Heart left ventricle (tissue), 16 donors: ENCODE data around the gene ARHGAP26. TPM values are rescaled to one million over a fixed set of nuclear protein-coding genes. Genes with fewer than 3 reads are reported as not detected.

Experiments used
- ATAC-seq, 4 donors: fragments of 200-7000 bp; cut with Tn5 transposase; one replicate each; pipeline ENCODE4 v1.9.1; 2020 to 2022; ENCODE audit warnings: moderate library complexity in 4 of 4, mild to moderate bottlenecking in 3 of 4, moderate number of reproducible peaks in 1 of 4
- DNase-seq, 5 donors: peaks; one replicate each; pipeline ENCODE4 v3.0.0-alpha.2; 2020
- H3K27ac ChIP-seq, 12 donors: fragments of 200-600 bp; sonication (generic) in 4 of 12; one replicate each; pipeline versions ENCODE4 v1.5.0 to v1.8.0; 2016 to 2022; ENCODE audit warnings: mild to moderate bottlenecking in 2 of 12
- H3K27me3 ChIP-seq, 9 donors: fragments of 200-600 bp; sonication (generic) in 2 of 9; one replicate each; pipeline versions ENCODE4 v1.5.1 to v1.8.0; 2016 to 2022; ENCODE audit warnings: mild to moderate bottlenecking in 3 of 9
- H3K36me3 ChIP-seq, 9 donors: fragments of 200-600 bp; sonication (generic) in 2 of 9; one replicate each; pipeline versions ENCODE4 v1.5.0 to v1.8.0; 2018 to 2022; ENCODE audit warnings: mild to moderate bottlenecking in 2 of 9
- H3K4me1 ChIP-seq, 12 donors: fragments of 200-600 bp; sonication (generic) in 4 of 12; one replicate each; pipeline versions ENCODE4 v1.5.0 to v1.8.0; 2016 to 2022; ENCODE audit warnings: mild to moderate bottlenecking in 3 of 12
- H3K4me3 ChIP-seq, 12 donors: fragments of 200-600 bp; sonication (generic) in 4 of 12; one replicate each; pipeline versions ENCODE4 v1.5.0 to v1.8.0; 2017 to 2022; ENCODE audit warnings: mild to moderate bottlenecking in 9 of 12, moderate library complexity in 4 of 12
- H3K9me3 ChIP-seq, 12 donors: fragments of 200-600 bp; sonication (generic) in 4 of 12; one replicate each; pipeline versions ENCODE4 v1.5.0 to v1.8.0; 2016 to 2022; ENCODE audit warnings: mild to moderate bottlenecking in 1 of 12
- POLR2A ChIP-seq, 2 donors: fragments of 450-650 bp; IDR thresholded peaks; one replicate each; pipeline ENCODE4 v1.6.1; 2017; ENCODE audit warnings: antibody characterized with exemption in 2 of 2, mild to moderate bottlenecking in 2 of 2, moderate library complexity in 2 of 2
- WGBS, 4 donors: extraction: QIAGEN DNeasy Blood & Tissue Kit in 2 of 4; methylation state at CpG; one replicate each; pipeline versions ENCODE4 v1.1.5 to v1.1.7; 2013 to 2018; 5-methylcytosine and 5-hydroxymethylcytosine counted together
- intact Hi-C, 10 donors: fragments of 100-400 bp; cut with DNase I; formaldehyde crosslinking; loops; one replicate each; pipeline versions ENCODE4 v1.11.1 to v1.14.2; 2022
- polyA plus RNA-seq, 2 donors: library from polyadenylated mRNA; stranded (reverse); fragments of 200-250 nt; gene quantifications; one replicate each; pipeline ENCODE4 v1.2.3, GENCODE V29; 2013
- total RNA-seq, 9 donors: library from RNA; depleted of rRNA in 2 of 9; stranded (reverse); fragments of >200 nt in 2 of 9; fragmentation: NEBNext Ultra II Directional in 3 of 9; extraction: Animal tissue kit (Norgen Biotek cat#: 25700) in 3 of 9; gene quantifications; one replicate each; pipeline versions ENCODE4 v1.1.0 to v1.2.4, GENCODE V29; 2016 to 2023
- TF ChIP-seq, protein P1 (sequence below), 12 donors: fragments of 200-600 bp; sonication (generic) in 4 of 12; IDR thresholded peaks; one replicate each; pipeline versions ENCODE4 v1.5.0 to v1.8.0; 2018 to 2022; ENCODE audit warnings: antibody characterized with exemption in 12 of 12, mild to moderate bottlenecking in 5 of 12
- donor health status: ischemic (EF 13 %, LVEDD 7.1; RV severe dilation, severe dysfunction).
- donor health status: healthy with polysubstance abuse.
- donor health status: DM: no; HTN: yes; CAD: no.
- donor health status: DM: no; HTN: no; CAD: no.
- donor health status: ischemic (EF 25% LVEDD 6.9; RV normal size, moderate dysfunction).
- donor health status: ischemic (EF 25% LVEDD 5.7; RV mildly dilated, moderate dysfunction).
- donor health status: healthy.
- donor health status: DM: yes; HTN: yes; CAD: no.
- donor health status: ischemic (EF 35%, LVEDD 5.7; RV mildly dilated, moderate dysfunction).
- donor health status: nonischemic (EF 11% LVEDD 7.7; RV severe dilation, severe dysfunction).
- donor health status: DM: yes; HTN: yes; CAD: no.
- donor health status: PGD.
- donor health status: ischemic (EF 29% LVEDD 5.4; RV normal size, mild dysfunction).
- donor health status: nonischemic (EF 23%, LVEDD 6.1; RV moderate dilation, normal function).

ARHGAP26 gene
- total and polyA plus RNA-seq, 11 donors: 11.9 to 52.1 (median 33.7) TPM

- Histone ChIP-seq H3K4me3 (no peak overlapping the region), H3K4me1 (peaks cover 18 to 93% (median 71%) of the 10 kb centered on the region in 12 donors), H3K9me3 (no peaks in the 10 kb centered on the region), H3K36me3 (no peaks in the 10 kb centered on the region), H3K27me3 (no peaks in the 10 kb centered on the region), H3K27ac (peak overlapping the region in 11 of 12 donors; percentile 45 to 84 (median 67))
- 5 to 8% (median 6%) methylated on average over 4 of the region's 4 CpGs for WGBS, 4 donors
- DNase-seq: peak in 4 of 5 donors; percentile 50 to 62 (median 55)
- TF ChIP-seq POLR2A (IDR thresholded peaks at IDR 0.05): no peak
- TF ChIP-seq, protein P1, sequence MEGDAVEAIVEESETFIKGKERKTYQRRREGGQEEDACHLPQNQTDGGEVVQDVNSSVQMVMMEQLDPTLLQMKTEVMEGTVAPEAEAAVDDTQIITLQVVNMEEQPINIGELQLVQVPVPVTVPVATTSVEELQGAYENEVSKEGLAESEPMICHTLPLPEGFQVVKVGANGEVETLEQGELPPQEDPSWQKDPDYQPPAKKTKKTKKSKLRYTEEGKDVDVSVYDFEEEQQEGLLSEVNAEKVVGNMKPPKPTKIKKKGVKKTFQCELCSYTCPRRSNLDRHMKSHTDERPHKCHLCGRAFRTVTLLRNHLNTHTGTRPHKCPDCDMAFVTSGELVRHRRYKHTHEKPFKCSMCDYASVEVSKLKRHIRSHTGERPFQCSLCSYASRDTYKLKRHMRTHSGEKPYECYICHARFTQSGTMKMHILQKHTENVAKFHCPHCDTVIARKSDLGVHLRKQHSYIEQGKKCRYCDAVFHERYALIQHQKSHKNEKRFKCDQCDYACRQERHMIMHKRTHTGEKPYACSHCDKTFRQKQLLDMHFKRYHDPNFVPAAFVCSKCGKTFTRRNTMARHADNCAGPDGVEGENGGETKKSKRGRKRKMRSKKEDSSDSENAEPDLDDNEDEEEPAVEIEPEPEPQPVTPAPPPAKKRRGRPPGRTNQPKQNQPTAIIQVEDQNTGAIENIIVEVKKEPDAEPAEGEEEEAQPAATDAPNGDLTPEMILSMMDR (IDR thresholded peaks at IDR 0.05): no peak
- intact Hi-C loops: no loop called here
- peak; percentile 39 to 54 (median 46) for ATAC-seq
These were observed 75.3 kb downstream of the ARHGAP26 start for GRCh38 chr5:142845402-142845921.

DNA sequence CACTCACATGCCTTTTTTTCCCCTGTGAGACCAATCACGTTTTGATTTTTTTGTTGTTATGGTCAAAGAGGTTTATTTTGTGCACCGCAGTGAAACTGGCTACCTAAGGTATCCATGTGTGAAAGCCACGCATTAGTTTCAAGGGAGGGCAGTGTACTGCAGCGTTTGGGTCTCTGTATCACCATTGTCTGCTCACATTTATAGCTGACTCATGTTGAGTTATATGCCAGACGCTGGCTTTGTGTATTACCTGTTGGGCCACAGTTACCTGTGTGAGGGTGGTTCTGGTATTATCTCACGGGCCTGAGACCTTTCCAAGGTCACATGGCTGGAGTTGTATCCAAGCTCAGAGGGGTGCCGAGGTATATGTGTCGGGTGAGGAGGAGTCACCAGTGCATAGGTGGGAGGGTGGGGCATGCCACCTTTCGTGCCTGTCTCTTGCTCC lies 75.8 kb downstream of the ARHGAP26 start:
- Histone ChIP-seq H3K27me3 (no peaks in the 10 kb centered on the region), H3K9me3 (no peaks in the 10 kb centered on the region), H3K4me3 (no peak overlapping the region), H3K36me3 (no peaks in the 10 kb centered on the region), H3K27ac (peak overlapping the region in 11 of 12 donors; percentile 45 to 84 (median 67)), H3K4me1 (peaks cover 18 to 90% (median 67%) of the 10 kb centered on the region in 12 donors)
- no peak for ATAC-seq
- no peak for TF ChIP-seq POLR2A (IDR thresholded peaks at IDR 0.05)
- TF ChIP-seq, protein P1 (IDR thresholded peaks at IDR 0.05): no peak
- DNase-seq: no peak
- 39 to 48% (median 44%) methylated on average over 9 of the region's 9 CpGs for WGBS, 4 donors
- intact Hi-C loops: no loop called here

- TF ChIP-seq POLR2A (IDR thresholded peaks at IDR 0.05): no peak
- TF ChIP-seq, protein P1 (IDR thresholded peaks at IDR 0.05): no peak
- DNase-seq (no peak), ATAC-seq (peak in 3 of 4 donors; percentile 6 to 25 (median 20))
- Histone ChIP-seq H3K36me3 (no peaks in the 10 kb centered on the region), H3K9me3 (no peaks in the 10 kb centered on the region), H3K27ac (peak overlapping the region in 11 of 12 donors; percentile 45 to 84 (median 67)), H3K4me3 (no peak overlapping the region), H3K27me3 (no peaks in the 10 kb centered on the region), H3K4me1 (peaks cover 17 to 90% (median 67%) of the 10 kb centered on the region in 12 donors)
- intact Hi-C loops: no loop called here
These were observed 76.2 kb downstream of the ARHGAP26 start for GRCh38 chr5:142846406-142846805.

DNA sequence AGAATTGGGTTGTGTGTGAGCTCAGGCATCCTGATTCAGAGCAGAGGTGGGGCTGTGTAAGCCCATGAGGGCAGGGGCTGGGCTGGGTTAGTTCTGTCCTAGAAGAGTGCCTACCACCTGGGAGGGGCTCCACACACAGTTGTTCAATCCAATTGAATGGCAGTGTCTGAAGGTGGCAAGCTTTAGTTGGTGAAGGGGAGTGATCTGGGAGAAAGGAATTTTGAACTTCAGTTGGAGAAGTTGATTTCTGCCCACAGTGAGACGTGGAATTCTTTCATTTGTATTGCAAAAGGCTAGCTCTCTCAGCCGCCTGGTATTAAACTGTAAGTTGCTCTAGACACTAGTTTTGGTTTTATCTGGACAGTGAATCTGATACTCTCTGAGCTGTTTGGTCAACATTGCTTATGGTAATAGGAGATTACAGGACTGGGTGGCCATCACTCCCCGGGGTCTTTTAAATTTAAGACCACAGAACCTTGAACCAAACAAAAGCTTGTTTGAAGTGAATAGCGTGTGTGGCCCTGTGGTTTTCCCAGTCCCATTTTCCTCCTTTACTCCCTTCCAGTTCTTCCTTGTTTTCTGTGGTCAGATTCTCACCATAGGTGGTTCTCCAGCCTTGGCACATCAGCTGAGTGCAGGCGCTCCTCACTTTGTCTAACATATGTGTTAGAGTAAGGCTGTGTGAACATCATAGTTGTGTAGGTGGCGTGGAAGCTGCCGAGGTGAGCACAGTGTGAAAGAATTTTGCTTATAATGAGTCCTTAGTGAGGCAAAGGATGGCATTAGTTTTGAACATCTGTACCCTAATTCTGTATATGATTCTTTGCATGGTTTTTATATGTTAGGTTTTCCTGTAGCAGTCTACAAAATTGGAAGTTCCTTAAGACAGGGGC lies 78.0 kb downstream of the ARHGAP26 start:
- TF ChIP-seq, protein P1 (IDR thresholded peaks at IDR 0.05): no peak
- TF ChIP-seq POLR2A (IDR thresholded peaks at IDR 0.05): no peak
- WGBS, 4 donors: 93 to 97% (median 96%) methylated on average over 7 of the region's 7 CpGs
- no peaks in the 10 kb centered on the region for H3K36me3 ChIP-seq
- DNase-seq (no peak), ATAC-seq (no peak)
- no peak overlapping the region for H3K27ac ChIP-seq
- no peak overlapping the region for H3K4me3 ChIP-seq
- intact Hi-C loops: no loop called here
- H3K9me3 ChIP-seq: no peaks in the 10 kb centered on the region
- no peaks in the 10 kb centered on the region for H3K27me3 ChIP-seq
- peaks cover 12 to 90% (median 67%) of the 10 kb centered on the region in 12 donors for H3K4me1 ChIP-seq
